Measurements from ENCODE around the gene CENPB.

CENPB gene

GRCh38 chr20:3748073-3748472 lies 38.5 kb downstream of the CENPB start:
- DNase-seq (ENCODE audit: low spot score) = no peak

DNA sequence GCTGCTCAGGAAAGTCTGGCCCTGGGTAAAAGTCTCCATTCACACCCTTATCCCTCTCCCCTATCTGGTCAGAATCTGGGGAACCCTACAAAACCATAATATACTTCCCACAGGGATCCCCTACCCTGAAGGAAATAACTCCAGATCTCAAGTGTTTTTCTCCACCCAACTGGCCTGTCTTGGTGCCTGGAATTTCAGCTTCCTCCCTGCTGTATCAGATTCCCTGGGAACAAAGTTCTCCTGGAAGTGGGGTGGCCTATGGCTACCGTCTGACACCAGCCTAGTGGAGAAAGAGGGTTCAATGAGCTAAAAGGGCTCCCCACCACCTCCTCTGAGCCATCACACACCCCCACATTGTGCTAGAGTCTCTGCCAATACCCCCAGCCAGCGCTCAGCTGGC lies 39.1 kb downstream of the CENPB start:
- no peak for DNase-seq (ENCODE audit: low spot score)

GRCh38 chr20:3745686-3746173 lies 40.8 kb downstream of the CENPB start:
- no peak for DNase-seq (ENCODE audit: low spot score)

- no peak for DNase-seq (ENCODE audit: low spot score)
Observed at GRCh38 chr20:3744806-3745685, 41.5 kb downstream of the CENPB start.

GRCh38 chr20:3744037-3744436 lies 42.5 kb downstream of the CENPB start:
- DNase-seq (ENCODE audit: low spot score) = no peak

GRCh38 chr20:3743251-3743650 lies 43.3 kb downstream of the CENPB start:
- DNase-seq (ENCODE audit: low spot score) = no peak

DNA sequence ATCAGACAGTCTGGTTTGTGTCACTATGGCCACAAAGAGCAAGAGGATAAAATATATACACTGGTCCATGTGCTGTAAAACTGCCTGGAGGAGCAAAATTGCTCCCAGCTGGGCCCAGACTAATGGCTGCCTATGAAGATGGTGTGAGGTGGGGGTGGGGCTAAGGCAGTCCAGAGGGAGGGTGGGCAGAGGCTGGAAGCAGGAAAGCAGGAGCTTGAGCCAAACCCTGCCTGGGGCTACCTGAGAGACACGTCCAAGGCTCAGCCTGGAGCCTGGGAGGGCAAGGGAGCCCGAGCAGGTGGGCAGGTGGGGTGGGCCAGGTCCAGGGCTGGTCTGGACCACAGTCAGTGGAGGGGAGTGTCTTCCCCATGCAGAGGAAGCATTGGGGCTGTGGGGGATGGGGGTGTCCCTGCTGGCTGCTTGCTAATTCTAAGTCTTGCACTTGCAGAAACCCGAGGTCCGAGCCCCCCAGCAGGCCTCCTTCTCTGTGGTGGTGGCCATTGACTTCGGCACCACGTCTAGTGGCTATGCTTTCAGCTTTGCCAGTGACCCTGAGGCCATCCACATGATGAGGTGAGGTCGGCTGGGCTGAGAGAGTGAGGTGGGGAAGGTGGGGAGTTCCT lies 44.6 kb downstream of the CENPB start:
- no peak for DNase-seq (ENCODE audit: low spot score)

DNA sequence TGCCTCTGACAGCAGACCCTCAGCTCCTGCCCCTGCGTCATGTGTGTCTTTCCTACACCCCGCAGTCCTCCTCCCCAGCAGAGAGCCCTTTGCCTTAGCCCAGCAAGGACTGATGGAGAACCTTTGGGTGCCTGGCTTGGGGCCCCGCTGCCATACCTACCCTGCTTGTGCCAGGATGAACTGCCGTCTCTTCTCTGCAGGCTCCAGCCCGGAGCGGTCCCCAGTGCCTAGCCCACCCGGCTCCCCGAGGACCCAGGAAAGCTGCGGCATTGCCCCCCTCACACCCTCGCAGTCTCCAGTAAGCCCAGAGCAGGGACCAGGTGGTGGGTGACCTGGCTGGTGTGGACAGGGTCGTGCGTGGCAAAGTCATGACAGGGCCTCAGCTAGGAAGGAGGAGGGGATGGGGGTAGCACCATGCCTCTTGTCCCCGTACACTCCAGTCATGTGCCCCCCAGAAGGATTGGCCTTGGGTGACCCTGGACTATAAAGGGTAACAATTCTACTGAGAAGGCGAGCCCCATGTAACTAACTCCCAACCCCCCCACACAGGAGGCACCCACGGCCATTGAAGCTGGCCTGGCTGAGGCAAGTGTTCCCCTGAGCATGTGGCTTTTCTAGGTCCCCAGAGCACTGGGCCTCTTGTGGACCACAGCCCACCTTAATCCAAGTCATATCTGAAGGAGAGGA lies 45.8 kb downstream of the CENPB start:
- no peak for DNase-seq (ENCODE audit: low spot score)

GRCh38 chr20:3739926-3740451 lies 46.6 kb downstream of the CENPB start:
- no peak for DNase-seq (ENCODE audit: low spot score)

DNA sequence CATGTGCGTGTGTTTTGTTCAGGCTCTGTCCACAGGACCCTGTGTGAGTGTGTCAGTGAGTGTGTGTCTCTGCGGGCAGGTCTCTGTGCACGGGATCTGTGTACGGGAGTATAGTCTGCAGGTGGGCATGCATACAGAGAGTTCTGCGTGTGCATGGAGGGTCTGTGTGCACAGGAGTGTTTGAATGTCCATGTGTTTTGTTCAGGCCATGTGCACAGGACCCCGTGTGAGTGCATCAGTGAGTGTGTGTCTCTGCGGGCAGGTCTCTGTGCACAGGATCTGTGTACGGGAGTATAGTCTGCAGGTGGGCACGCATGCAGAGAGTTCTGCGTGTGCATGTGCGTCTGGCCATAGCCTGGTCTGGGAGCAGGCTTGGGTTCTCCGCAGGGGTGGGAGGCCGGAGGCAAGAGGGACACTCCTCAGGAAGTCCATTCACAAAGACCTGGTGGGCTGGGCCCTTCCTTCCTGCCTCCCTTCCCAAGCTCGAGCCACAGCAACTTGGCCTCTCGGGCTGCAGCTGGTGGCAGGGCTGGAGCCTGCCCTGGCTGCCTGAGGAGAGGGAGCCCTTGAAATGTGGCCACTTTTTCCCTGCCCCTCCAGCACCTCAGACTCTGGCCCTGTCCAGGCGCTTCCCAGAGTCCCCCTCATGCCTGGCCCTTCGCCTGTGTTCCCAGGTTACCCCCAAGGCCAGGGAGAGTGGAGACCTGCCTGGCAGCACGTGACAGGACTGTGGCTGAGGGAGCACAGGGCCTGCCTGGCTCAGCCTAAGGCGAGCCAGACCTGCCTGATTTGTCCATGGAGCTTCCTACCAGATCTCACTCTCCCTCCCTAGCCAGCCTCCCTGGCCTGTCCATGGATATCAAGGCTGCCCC lies 47.2 kb downstream of the CENPB start:
- no peak for DNase-seq (ENCODE audit: low spot score)

GRCh38 chr20:3738111-3739053 lies 48.2 kb downstream of the CENPB start:
- no peak for DNase-seq (ENCODE audit: low spot score)

DNA sequence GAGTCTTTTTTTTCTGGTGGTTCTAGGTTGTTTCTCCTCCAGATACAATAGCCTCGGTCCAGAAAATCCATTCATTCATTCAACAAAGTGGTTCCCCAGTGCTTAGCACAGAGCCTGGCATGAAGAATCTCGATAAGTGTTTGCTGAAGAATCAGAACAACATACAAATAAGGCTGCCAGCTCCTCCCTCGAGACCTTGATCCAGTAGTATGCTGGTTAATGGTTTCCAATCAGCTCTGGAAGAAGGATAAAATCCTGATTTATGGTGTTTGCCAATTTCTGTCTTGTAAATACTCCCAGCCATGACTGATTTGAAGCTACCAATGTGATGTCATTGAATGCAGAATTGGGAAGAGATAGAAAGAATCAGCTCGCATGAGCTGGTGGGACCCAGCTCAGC lies 50.8 kb downstream of the CENPB start:
- DNase-seq (ENCODE audit: low spot score) = no peak

DNA sequence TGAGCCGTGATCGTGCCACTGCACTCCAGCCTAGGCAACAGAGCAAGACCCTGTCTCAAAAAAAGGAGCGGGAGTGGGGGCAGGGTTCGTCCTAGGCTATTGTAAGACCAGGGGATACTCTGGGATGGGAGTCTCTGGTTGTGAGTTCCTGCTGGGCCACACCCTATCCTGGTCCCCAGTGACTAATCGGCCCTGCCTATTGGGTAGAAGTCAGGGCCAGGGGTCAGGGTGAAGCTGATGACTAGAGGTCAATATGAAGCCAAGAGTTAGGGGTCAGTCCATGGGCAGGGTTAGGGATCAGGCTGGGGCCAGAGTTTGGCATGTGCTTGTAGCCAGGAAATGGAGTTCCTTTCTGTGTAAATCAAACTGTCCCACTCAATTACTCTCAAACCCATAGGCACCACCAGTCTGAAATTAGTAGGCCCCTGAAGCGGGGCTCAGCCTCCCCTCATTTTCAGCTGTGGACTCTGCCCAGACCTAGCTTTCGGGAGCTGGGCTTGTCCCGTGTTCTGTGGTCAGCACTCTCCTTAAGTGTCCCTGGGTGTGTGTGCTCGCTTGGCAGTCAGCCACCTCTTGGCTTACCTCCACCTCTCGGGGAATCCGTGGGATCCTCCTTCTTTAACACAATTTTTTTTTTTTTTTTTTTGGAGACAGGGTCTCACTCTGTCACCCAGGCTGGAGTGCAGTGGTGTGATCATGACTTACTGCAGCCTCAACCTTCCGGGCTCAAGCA lies 52.3 kb downstream of the CENPB start:
- DNase-seq (ENCODE audit: low spot score) = no peak
